ENCODE data around the gene SPATA7. TPM values are rescaled to one million over a fixed set of nuclear protein-coding genes. Genes with fewer than 3 reads are reported as not detected.

The SPATA7 gene
- total and polyA plus RNA-seq, 9 of the 15 experiments (the other 6 are each of a cell fraction or from before 2014, with no cell fraction given): 0.80 to 3.3 (median 2.5) TPM

GRCh38 chr14:88439088-88439487, 53.6 kb downstream of the SPATA7 start:
- no TSS peak for BruUV-seq (replicated peaks)
- ChIA-PET POLR2A (no interaction called here), CTCF (ENCODE audit: low intra/inter-chr PET ratio) (no interaction called here)
- Histone ChIP-seq H3K27ac (ENCODE audit: extremely low read depth, low read depth, low read length) (no peak overlapping the region), H3K4me2 (ENCODE audit: insufficient read depth, low read length) (no peak overlapping the region), H3K9me3 (replicated peaks; ENCODE audit: control insufficient read depth, insufficient read depth, low read depth, low read length) (no peaks in the 10 kb centered on the region), H3K4me3 (no peak overlapping the region), H3K27me3 (ENCODE audit: control insufficient read depth in 2 of 2, insufficient read depth in 2 of 2, low read length in 2 of 2) (no peaks in the 10 kb centered on the region), H3K9ac (ENCODE audit: insufficient read depth in 1 of 2, low read depth in 2 of 2, low read length in 2 of 2) (no peak overlapping the region), H4K20me1 (replicated peaks; ENCODE audit: control insufficient read depth, insufficient read depth, low read length) (no peaks in the 10 kb centered on the region), H3K9me1 (ENCODE audit: control insufficient read depth, insufficient read depth, low read length) (no peaks in the 10 kb centered on the region), H2AFZ (ENCODE audit: low read depth, low read length) (no peak overlapping the region), H3K4me1 (replicated peaks in 1 of 2; ENCODE audit: control insufficient read depth in 2 of 2, insufficient read depth in 2 of 2, low read length in 2 of 2) (no peaks in the 10 kb centered on the region), H3K79me2 (ENCODE audit: control insufficient read depth, insufficient read depth, low read length) (no peaks in the 10 kb centered on the region), H3K36me3 (ENCODE audit: control insufficient read depth, insufficient read depth, low read length) (no peaks in the 10 kb centered on the region)
- 0% methylated on average over 2 of the region's 2 CpGs for WGBS (ENCODE audit: insufficient coverage, low coverage, missing lambda C conversion rate)
- ATAC-seq (no peak), FAIRE-seq (no peak), DNase-seq (ENCODE audit: extremely low read depth in 1 of 4, low spot score in 3 of 4) (no peak)
- intact Hi-C loops (cut with micrococcal nuclease): no loop called here
- in situ Hi-C loops (cut with MboI): no loop called here
- no peak for TF ChIP-seq BHLHE40 (IDR thresholded peaks at IDR 0.05; ENCODE audit: low read length)
- no peak for TF ChIP-seq MCM3 (IDR thresholded peaks at IDR 0.05)
- TF ChIP-seq REST (IDR thresholded peaks at IDR 0.05; ENCODE audit: borderline replicate concordance): no peak
- TF ChIP-seq REST (CRISPR knock-in tag; IDR thresholded peaks at IDR 0.05; ENCODE audit: low read depth): no peak
